Mesodermal cell (in vitro differentiated cells): ENCODE data around the gene SLC4A1.

ENCODE experiments used
- H3K27ac ChIP-seq: 2 replicates; pipeline ENCODE4 v1.7.0; 2013; ENCODE audit warnings: mild to moderate bottlenecking, low read depth, low read length, moderate library complexity; ENCODE audit not compliant: severe bottlenecking
- H3K36me3 ChIP-seq: 2 replicates; pipeline ENCODE4 v1.7.1; 2013; ENCODE audit warnings: mild to moderate bottlenecking, low read length, moderate library complexity; ENCODE audit not compliant: control insufficient read depth, insufficient read depth
- H3K4me1 ChIP-seq: one replicate; pipeline ENCODE4 v1.7.1; 2013; ENCODE audit warnings: mild to moderate bottlenecking, low read length; ENCODE audit not compliant: insufficient read depth, control insufficient read depth, poor library complexity, severe bottlenecking
- H3K4me3 ChIP-seq: 2 replicates; pipeline ENCODE4 v1.7.0; 2013; ENCODE audit warnings: low read length, control low read depth, mild to moderate bottlenecking; ENCODE audit not compliant: insufficient read depth, poor library complexity, severe bottlenecking; ENCODE audit errors: extremely low read depth
- H3K9me3 ChIP-seq: 2 replicates; pipeline ENCODE4 v1.7.1; 2013; ENCODE audit warnings: mild to moderate bottlenecking, low read length, moderate library complexity; ENCODE audit not compliant: control insufficient read depth
- WGBS, 2 experiments: methylation state at CpG; one replicate each; pipeline ENCODE4 v1.1.5; 2013; ENCODE audit warnings: missing lambda C conversion rate in 2 of 2; ENCODE audit not compliant: insufficient coverage in 2 of 2; 5-methylcytosine and 5-hydroxymethylcytosine counted together

SLC4A1 gene

DNA sequence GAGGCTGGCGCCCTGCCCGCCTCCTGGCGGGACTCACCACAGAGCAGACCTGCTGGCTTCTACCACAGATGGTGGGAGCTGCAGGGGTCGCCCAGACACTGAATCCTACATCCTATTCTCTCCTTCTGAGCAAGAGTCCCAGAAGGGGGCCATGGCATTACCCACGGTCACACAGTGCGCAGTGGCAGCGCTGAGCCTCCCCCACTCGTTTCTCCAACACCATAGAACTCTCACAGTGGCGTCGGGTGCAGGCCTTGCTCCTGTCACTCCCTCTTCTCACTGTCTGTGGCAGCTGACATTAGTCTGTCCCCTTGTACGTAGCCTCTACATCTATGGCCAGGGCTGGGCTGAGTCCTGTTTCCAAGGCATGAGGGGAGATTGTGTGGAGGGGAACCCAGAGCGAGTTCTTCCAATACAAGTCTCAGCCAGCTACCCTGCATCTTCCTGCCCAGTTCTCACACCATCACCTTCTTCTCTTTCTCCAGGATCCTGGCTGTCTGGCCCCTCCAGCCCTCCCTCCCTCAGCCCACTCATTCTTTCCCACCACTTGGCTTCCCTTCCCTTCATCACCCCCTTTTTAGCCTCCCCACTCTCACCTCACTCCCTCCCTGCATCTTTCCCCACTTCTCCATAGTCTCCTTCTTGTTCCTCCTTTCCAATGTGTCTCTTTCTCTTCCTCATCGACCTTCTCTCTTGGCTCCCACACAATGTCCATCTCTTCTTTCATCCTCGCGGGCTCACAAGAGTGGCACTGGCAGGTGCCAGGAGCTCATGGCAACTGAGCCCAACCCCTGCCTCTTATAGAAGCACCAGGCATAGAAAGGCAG lies 54.3 kb downstream of the SLC4A1 start:
- H3K9me3 ChIP-seq: no peaks in the 10 kb centered on the region
- WGBS, 2 experiments: 91 to 93% methylated on average over 10 to 14 of the region's 15 CpGs
- peaks cover 13% of the 10 kb centered on the region for H3K4me1 ChIP-seq
- no peak overlapping the region for H3K4me3 ChIP-seq
- no peak overlapping the region for H3K27ac ChIP-seq
- peaks cover 77% of the 10 kb centered on the region for H3K36me3 ChIP-seq

GRCh38 chr17:44212507-44213402 lies 55.2 kb downstream of the SLC4A1 start:
- no peak overlapping the region for H3K27ac ChIP-seq
- H3K4me3 ChIP-seq: no peak overlapping the region
- 92 to 94% methylated on average over 17 to 26 of the region's 31 CpGs for WGBS, 2 experiments
- no peaks in the 10 kb centered on the region for H3K9me3 ChIP-seq
- peaks cover 85% of the 10 kb centered on the region for H3K36me3 ChIP-seq
- peaks cover 9% of the 10 kb centered on the region for H3K4me1 ChIP-seq

DNA sequence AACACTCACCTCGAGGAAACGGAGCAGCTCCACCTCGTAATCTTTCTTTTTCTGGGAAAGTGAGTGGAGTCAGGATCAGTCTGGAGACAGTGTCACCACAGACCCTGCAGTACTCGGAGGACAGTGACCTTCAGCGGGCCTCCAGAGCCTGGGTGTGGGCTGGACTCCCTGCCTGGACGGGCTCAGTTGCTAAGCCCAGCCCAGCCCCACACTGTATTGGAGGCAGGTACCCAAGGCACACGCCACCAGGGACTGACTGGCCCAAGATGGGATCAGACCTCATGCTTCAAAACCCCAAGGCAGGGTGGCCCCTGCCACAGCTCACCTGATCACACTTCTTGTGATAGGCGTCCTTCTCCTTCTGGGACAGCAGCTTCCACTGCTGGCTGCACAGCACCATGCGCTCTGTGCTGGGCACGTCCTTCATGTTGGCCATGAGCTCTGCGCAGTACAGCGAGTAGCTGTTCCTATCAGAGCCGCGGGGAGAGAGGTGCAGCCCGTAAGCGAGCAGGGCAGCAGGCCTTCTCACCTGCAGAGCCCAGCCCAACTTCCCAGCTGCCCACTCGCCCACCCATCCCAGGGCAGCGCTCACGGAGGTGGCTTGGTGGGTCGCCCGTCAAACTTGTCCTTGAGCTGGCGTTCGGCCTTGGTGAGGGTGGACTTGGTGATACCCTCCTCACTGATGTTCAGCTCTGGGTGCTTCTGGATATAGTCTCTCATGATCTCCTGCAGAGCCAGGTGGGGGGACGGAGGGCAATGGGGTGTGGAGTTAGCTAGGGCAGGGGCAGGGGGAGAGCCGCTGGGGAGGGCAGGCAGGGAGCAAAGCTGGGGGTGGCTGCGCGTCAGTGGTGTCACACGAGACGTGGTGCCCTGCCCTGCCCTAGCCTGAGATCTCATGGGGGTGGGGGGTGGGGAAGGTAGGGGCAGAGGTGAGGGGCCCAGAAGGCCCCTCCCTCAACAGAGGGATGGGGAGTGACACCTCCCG lies 56.4 kb downstream of the SLC4A1 start:
- no peak overlapping the region for H3K27ac ChIP-seq
- WGBS, 2 experiments: 96% methylated on average over 23 to 25 of the region's 30 CpGs
- peaks cover 87% of the 10 kb centered on the region for H3K36me3 ChIP-seq
- H3K4me3 ChIP-seq: no peak overlapping the region
- H3K9me3 ChIP-seq: no peaks in the 10 kb centered on the region
- H3K4me1 ChIP-seq: peaks cover 7% of the 10 kb centered on the region

- no peaks in the 10 kb centered on the region for H3K9me3 ChIP-seq
- H3K4me1 ChIP-seq: peaks cover 9% of the 10 kb centered on the region
- H3K36me3 ChIP-seq: peaks cover 79% of the 10 kb centered on the region
- no peak overlapping the region for H3K4me3 ChIP-seq
- H3K27ac ChIP-seq: peak overlapping the region; percentile 29
- 50% methylated on average over 53 to 60 of the region's 64 CpGs for WGBS, 2 experiments
These were observed 57.4 kb downstream of the SLC4A1 start for GRCh38 chr17:44210342-44211192.

GRCh38 chr17:44209786-44210341 lies 58.1 kb downstream of the SLC4A1 start:
- peaks cover 9% of the 10 kb centered on the region for H3K4me1 ChIP-seq

GRCh38 chr17:44207743-44208142 lies 60.2 kb downstream of the SLC4A1 start:
- no peaks in the 10 kb centered on the region for H3K9me3 ChIP-seq
- 92 to 100% methylated on average over 4 of the region's 5 CpGs for WGBS, 2 experiments
- H3K4me1 ChIP-seq: peaks cover 9% of the 10 kb centered on the region
- no peak overlapping the region for H3K4me3 ChIP-seq
- no peak overlapping the region for H3K27ac ChIP-seq
- peaks cover 56% of the 10 kb centered on the region for H3K36me3 ChIP-seq

More at GRCh38 chr17:44209786-44210341, 58.1 kb downstream of the SLC4A1 start:
- no peaks in the 10 kb centered on the region for H3K9me3 ChIP-seq
- WGBS, 2 experiments: 81 to 91% methylated on average over 10 to 11 of the region's 11 CpGs
- H3K27ac ChIP-seq: peak overlapping the region; percentile 29
- H3K36me3 ChIP-seq: peaks cover 72% of the 10 kb centered on the region
- no peak overlapping the region for H3K4me3 ChIP-seq

DNA sequence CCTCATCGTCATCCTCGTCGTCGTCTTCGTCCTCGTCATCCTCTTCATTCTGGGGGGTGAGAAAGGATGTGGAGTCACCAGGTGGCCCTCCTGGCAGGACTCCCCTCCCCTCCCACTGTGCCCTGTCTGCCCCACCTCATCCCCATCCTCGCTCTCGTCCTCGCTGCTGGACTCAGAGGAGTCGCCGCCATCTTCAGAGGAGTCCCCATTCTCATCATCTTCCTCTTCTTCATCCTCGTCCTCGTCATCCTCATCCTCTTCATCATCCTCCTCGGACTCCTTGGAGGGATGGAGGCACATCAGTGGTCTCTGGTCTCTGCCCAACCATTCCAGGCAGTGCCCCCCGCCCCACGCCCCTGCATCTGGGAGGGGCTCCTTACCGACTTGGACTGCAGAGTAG lies 60.6 kb downstream of the SLC4A1 start:
- 95 to 96% methylated on average over 10 to 13 of the region's 17 CpGs for WGBS, 2 experiments
- Histone ChIP-seq H3K4me3 (no peak overlapping the region), H3K27ac (no peak overlapping the region), H3K9me3 (no peaks in the 10 kb centered on the region), H3K4me1 (peaks cover 9% of the 10 kb centered on the region), H3K36me3 (peaks cover 53% of the 10 kb centered on the region)

DNA sequence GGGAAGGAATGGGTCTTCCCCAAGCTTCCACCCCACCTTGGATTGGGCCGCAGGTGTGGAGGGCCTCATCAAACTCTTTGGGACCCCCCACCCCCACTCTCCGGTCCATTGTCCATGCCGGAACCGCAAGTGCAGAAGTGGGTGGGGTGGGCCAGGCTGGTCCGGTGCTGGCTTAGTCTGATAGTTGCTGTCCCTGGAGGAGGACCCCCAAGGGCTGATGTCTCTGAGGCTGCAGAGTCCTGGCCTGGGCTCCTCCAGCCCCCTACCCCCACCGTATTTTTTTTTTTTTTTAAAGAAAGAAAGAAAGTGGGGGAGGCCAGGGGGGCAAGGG lies 61.1 kb downstream of the SLC4A1 start:
- Histone ChIP-seq H3K4me3 (no peak overlapping the region), H3K4me1 (peaks cover 9% of the 10 kb centered on the region), H3K9me3 (no peaks in the 10 kb centered on the region), H3K36me3 (peaks cover 48% of the 10 kb centered on the region), H3K27ac (no peak overlapping the region)
- 100% methylated on average over 1 to 4 of the region's 6 CpGs for WGBS, 2 experiments

DNA sequence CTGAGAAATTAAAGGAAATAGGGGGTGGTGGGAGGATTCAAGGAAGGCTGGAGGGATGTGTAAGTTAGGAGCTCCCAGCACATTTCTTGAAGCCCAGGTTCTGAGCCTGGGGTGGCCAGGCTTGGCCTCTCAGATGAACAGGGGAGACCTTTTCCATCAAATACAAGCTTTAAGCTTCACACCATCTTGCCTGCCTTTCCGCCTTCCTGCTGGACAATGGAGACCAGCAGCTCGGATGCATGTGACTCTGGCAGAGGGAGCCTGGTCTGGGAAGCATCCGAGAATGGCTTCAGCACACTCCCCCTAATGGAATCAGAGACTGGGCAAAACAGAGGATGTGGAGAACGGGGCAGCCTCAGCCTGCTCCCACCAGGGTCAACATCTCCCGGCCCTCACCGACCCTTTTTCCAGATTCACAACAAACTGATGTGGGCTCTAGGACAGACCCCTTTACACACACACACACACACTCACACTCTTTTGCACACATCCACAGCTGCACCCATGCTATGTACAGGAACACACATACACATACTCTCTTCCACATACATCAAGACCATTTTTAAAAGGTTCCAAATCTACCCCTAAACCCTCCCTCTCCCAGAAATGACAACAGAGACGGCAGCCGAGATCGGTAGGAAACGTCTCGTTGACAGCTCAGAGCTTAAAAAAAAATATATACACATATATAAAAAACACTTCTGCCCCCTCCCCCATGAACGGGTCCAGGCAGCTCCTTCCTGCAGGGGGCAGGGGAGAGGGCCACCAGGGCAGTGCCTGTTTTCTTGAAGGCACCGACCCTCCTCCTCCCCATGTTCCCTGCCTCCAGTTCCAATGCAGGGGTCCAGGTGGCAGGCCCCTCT lies 61.7 kb downstream of the SLC4A1 start:
- Histone ChIP-seq H3K36me3 (peaks cover 42% of the 10 kb centered on the region), H3K4me1 (peaks cover 9% of the 10 kb centered on the region), H3K27ac (peak overlapping the region; percentile 16), H3K9me3 (no peaks in the 10 kb centered on the region), H3K4me3 (no peak overlapping the region)
- WGBS, 2 experiments: 85 to 89% methylated on average over 8 to 11 of the region's 13 CpGs
